Heart right ventricle (tissue), 16 donors: ENCODE data around the gene ACSS1. TPM values are rescaled to one million over a fixed set of nuclear protein-coding genes. Genes with fewer than 3 reads are reported as not detected.
A peak's percentile ranks its signal among the peaks of the same experiment; 100 is the strongest.

Source experiments
- ATAC-seq, 8 donors: fragments of 200-7000 bp; cut with Tn5 transposase; one replicate each; pipeline ENCODE4 v1.9.1; 2020; ENCODE audit warnings: mild to moderate bottlenecking in 8 of 8, moderate library complexity in 8 of 8, moderate number of reproducible peaks in 1 of 8
- DNase-seq, 2 donors: peaks; one replicate each; pipeline ENCODE4 v3.0.0-alpha.2; 2020
- H3K27ac ChIP-seq, 10 donors: fragments of 200-600 bp; sonication (generic) in 2 of 10; one replicate each; pipeline versions ENCODE4 v1.5.0 to v1.8.0; 2020 to 2022; ENCODE audit warnings: mild to moderate bottlenecking in 3 of 10
- H3K27me3 ChIP-seq, 7 donors: fragments of 200-600 bp; one replicate each; pipeline ENCODE4 v1.8.0; 2021 to 2022; ENCODE audit warnings: mild to moderate bottlenecking in 2 of 7
- H3K36me3 ChIP-seq, 9 donors: fragments of 200-600 bp; sonication (generic) in 1 of 9; one replicate each; pipeline versions ENCODE4 v1.5.0 to v1.8.0; 2020 to 2022; ENCODE audit warnings: mild to moderate bottlenecking in 2 of 9
- H3K4me1 ChIP-seq, 9 donors: fragments of 200-600 bp; sonication (generic) in 1 of 9; one replicate each; pipeline versions ENCODE4 v1.5.0 to v1.8.0; 2020 to 2022; ENCODE audit warnings: mild to moderate bottlenecking in 4 of 9
- H3K4me3 ChIP-seq, 10 donors: fragments of 200-600 bp; sonication (generic) in 2 of 10; one replicate each; pipeline versions ENCODE4 v1.5.0 to v1.8.0; 2020 to 2022; ENCODE audit warnings: mild to moderate bottlenecking in 7 of 10, moderate library complexity in 2 of 10
- H3K9me3 ChIP-seq, 11 donors: fragments of 200-600 bp in 10 of 11; sonication (generic) in 2 of 11; one replicate each; pipeline versions ENCODE4 v1.5.0 to v1.8.0; 2013 to 2022; ENCODE audit warnings: mild to moderate bottlenecking in 2 of 11, control low read depth in 1 of 11, moderate library complexity in 1 of 11
- WGBS, 2 donors: extraction: QIAGEN DNeasy Blood & Tissue Kit; methylation state at CpG; one replicate each; pipeline ENCODE4 v1.1.7; 2013; ENCODE audit warnings: inconsistent platforms in 1 of 2; 5-methylcytosine and 5-hydroxymethylcytosine counted together
- intact Hi-C, 10 donors: fragments of 100-400 bp; cut with DNase I; formaldehyde crosslinking; loops; one replicate each; pipeline versions ENCODE4 v1.11.1 to v1.14.2; 2022
- polyA plus RNA-seq, 2 donors: library from polyadenylated mRNA; stranded (reverse); fragments of 200-250 nt; gene quantifications; one replicate each; pipeline ENCODE4 v1.2.3, GENCODE V29; 2013
- total RNA-seq, 10 donors: library from RNA; stranded (reverse); fragmentation: NEBNext Ultra II Directional in 3 of 10; extraction: Animal tissue kit (Norgen Biotek cat#: 25700) in 3 of 10; gene quantifications; one replicate each; pipeline versions ENCODE4 v1.2.1 to v1.2.4, GENCODE V29; 2021 to 2023
- TF ChIP-seq, protein P1 (sequence below), 9 donors: fragments of 200-600 bp; sonication (generic) in 2 of 9; IDR thresholded peaks; one replicate each; pipeline versions ENCODE4 v1.5.0 to v1.8.0; 2021 to 2022; ENCODE audit warnings: antibody characterized with exemption in 9 of 9, mild to moderate bottlenecking in 5 of 9, moderate library complexity in 1 of 9
- donor health status: Arrhythmogenic right ventricular cardiomyopathy.
- donor health status: ischemic (EF 13 %, LVEDD 7.1; RV severe dilation, severe dysfunction).
- donor health status: healthy with polysubstance abuse.
- donor health status: DM: no; HTN: yes; CAD: no.
- donor health status: DM: no; HTN: no; CAD: no.
- donor health status: ischemic (EF 25% LVEDD 6.9; RV normal size, moderate dysfunction).
- donor health status: ischemic (EF 25% LVEDD 5.7; RV mildly dilated, moderate dysfunction).
- donor health status: healthy.
- donor health status: DM: yes; HTN: yes; CAD: no.
- donor health status: Ischemic cardiomyopathy.
- donor health status: ischemic (EF 35%, LVEDD 5.7; RV mildly dilated, moderate dysfunction).
- donor health status: nonischemic (EF 11% LVEDD 7.7; RV severe dilation, severe dysfunction).
- donor health status: DM: yes; HTN: yes; CAD: no.
- donor health status: PGD.
- donor health status: ischemic (EF 29% LVEDD 5.4; RV normal size, mild dysfunction).
- donor health status: nonischemic (EF 23%, LVEDD 6.1; RV moderate dilation, normal function).

The ACSS1 gene
- total and polyA plus RNA-seq, 12 donors = 29.7 to 114 (median 84.9) TPM

DNA sequence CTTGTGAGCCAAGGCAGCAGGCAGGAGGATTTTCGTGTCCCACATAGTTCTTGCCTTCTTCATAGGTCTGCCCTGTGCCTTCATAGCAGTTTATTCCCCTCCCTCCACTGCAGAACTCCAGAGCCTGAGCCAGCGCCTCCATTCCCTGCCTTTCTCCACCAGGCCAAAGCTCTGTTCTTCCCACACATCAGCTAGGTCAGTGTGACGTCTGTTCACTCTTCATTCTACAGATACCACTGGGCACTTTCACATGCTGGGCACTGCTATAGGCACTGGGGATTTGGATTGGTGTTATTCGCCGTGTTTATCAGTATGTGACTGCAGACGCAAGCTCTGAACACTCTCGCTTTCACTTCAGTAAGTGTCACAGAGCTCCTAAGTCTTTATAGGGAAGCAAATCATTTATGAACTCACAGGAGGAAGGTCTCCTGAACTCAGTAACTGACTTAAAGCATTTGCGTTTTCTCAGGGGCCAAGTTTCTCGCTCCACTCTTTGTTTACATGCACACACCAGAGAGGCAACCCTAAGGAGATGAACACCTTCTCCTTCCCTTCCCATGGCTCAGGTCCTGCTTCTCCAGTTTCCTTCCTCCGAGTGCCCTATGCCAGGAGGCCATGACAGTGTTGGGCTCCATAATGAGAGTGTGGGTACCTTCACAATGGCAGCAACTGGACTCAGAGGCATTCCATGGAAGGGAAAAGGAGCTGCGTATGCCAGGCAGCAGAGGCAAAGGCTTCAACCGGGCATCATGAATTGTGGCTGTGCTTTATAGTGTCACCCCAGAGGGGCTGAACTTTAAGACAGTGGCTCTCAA lies 59.1 kb downstream of the ACSS1 start:
- TF ChIP-seq, protein P1, sequence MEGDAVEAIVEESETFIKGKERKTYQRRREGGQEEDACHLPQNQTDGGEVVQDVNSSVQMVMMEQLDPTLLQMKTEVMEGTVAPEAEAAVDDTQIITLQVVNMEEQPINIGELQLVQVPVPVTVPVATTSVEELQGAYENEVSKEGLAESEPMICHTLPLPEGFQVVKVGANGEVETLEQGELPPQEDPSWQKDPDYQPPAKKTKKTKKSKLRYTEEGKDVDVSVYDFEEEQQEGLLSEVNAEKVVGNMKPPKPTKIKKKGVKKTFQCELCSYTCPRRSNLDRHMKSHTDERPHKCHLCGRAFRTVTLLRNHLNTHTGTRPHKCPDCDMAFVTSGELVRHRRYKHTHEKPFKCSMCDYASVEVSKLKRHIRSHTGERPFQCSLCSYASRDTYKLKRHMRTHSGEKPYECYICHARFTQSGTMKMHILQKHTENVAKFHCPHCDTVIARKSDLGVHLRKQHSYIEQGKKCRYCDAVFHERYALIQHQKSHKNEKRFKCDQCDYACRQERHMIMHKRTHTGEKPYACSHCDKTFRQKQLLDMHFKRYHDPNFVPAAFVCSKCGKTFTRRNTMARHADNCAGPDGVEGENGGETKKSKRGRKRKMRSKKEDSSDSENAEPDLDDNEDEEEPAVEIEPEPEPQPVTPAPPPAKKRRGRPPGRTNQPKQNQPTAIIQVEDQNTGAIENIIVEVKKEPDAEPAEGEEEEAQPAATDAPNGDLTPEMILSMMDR (IDR thresholded peaks at IDR 0.05) = no peak
- Histone ChIP-seq H3K9me3 (peaks cover 0 to 4% (median 0%) of the 10 kb centered on the region in 11 donors), H3K4me3 (no peak overlapping the region), H3K36me3 (peaks cover 0 to 16% (median 0%) of the 10 kb centered on the region in 9 donors), H3K27me3 (no peaks in the 10 kb centered on the region), H3K27ac (peak overlapping the region; percentile 53 to 87 (median 79)), H3K4me1 (peaks cover 11 to 71% (median 50%) of the 10 kb centered on the region in 9 donors)
- intact Hi-C loops = loop anchor here in 9 of 10 donors (5.0 to 10.0 kb wide), 10 partner anchors 176 to 398 kb away; partner anchors contain the start of genes PYGB (in 2 of the 9), ABHD12 (in 1 of the 9) and ENTPD6 (in 1 of the 9)
- DNase-seq = no peak
- peak in 6 of 8 donors; percentile 18 to 82 (median 71) for ATAC-seq
- 49 to 60% methylated on average over 12 of the region's 12 CpGs for WGBS, 2 donors

DNA sequence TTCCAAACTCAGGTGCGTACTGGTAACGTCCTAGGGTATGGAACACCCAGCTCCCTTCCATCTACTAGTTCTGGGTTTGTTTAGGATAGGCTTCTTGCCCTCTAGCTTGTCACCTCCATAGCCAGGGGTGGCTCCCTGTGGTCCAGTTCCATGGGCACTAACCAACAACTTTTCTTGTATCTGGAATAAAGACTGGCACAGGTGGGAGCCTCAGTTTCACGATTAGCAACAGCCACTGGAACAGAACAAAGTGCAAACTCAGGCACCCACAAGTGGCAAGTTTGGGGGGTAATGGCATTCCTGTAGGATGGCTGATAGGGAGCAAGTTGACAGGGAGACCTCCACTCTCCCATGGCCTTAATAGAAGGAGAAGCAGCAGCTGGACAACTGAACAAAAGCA lies 59.8 kb downstream of the ACSS1 start:
- Histone ChIP-seq H3K4me3 (no peak overlapping the region), H3K36me3 (peaks cover 0 to 14% (median 0%) of the 10 kb centered on the region in 9 donors), H3K27me3 (no peaks in the 10 kb centered on the region), H3K4me1 (peaks cover 12 to 78% (median 57%) of the 10 kb centered on the region in 9 donors), H3K9me3 (peaks cover 0 to 4% (median 0%) of the 10 kb centered on the region in 11 donors), H3K27ac (peak overlapping the region; percentile 53 to 87 (median 79))
- no peak for DNase-seq
- no peak for ATAC-seq
- 79 to 89% methylated on average over 3 of the region's 3 CpGs for WGBS, 2 donors
- TF ChIP-seq, protein P1 (IDR thresholded peaks at IDR 0.05) = no peak
- intact Hi-C loops = loop anchor here in 9 of 10 donors (5.0 to 10.0 kb wide), 10 partner anchors 177 to 399 kb away; partner anchors contain the start of genes PYGB (in 2 of the 9), ABHD12 (in 1 of the 9) and ENTPD6 (in 1 of the 9)

DNA sequence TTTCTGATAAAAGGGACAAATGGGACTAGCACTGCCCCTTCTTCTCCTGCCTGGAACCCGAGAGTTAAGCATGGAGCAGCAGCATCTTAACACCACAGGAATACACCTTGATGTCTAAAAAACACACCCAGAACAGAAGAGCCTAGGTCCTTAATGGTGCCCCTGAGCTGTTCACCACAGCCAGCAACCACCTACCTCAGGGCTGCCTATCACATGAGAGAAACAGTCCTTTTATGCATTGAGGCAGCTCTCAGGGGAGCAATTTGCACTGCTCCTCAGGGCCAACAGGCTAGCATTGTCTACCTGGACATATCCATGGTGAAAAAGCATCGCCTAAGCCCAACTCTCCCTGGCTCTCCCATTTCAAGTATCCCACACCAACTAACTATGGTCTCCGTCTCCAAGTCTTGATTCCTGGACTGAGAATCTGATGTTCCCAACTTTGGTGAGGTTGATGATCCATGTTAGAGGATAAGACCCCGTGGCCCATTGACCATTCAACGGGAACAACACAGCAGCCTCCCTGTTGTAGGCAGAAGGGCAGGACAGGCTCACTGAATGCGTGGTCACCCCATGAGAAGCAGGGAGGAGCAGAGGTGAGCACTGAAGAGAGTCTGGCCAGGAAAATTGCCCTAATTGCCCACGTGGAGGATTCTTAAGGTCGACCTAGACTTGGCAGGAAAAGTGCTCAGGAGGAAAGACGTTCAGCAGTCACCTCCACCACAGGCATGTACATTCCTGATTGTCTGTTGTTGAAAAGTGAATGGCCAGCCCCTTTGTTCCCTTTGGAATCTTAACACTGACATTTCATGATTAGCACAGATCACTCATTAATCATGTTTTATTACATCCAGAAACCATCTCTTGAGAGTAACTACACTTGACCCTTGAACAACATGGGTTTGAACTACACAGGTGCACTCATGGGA lies 61.2 kb downstream of the ACSS1 start:
- DNase-seq (no peak), ATAC-seq (no peak)
- 56 to 74% methylated on average over 9 of the region's 9 CpGs for WGBS, 2 donors
- Histone ChIP-seq H3K27ac (peak overlapping the region in 5 of 10 donors; percentile 7 to 96 (median 43)), H3K4me3 (no peak overlapping the region), H3K27me3 (no peaks in the 10 kb centered on the region), H3K36me3 (peaks cover 0 to 4% (median 0%) of the 10 kb centered on the region in 9 donors), H3K4me1 (peaks cover 12 to 86% (median 62%) of the 10 kb centered on the region in 9 donors), H3K9me3 (no peaks in the 10 kb centered on the region)
- TF ChIP-seq, protein P1 (IDR thresholded peaks at IDR 0.05) = no peak
- intact Hi-C loops = loop anchor here in 9 of 10 donors (1.0 to 10.0 kb wide), 12 partner anchors 64 to 401 kb away; partner anchors contain the start of genes PYGB (in 2 of the 9), ABHD12 (in 1 of the 9) and ENTPD6 (in 1 of the 9)
